GM19328 (cell line): ENCODE results near the gene GCLC.
"Not testable (repeated sequence)": the region's sequence is repeated elsewhere in the genome, so short reads cannot be mapped to it uniquely, and the experiment has no call there.

Experiments used
- ATAC-seq: cut with Tn5 transposase; IDR thresholded peaks from one replicate; pipeline ENCODE4 v1.9.1; 2021; ENCODE audit warnings: mild to moderate bottlenecking, moderate library complexity; ENCODE audit not compliant: unreplicated experiment

GCLC gene

GRCh38 chr6:53495506-53496499, 49.1 kb downstream of the GCLC start:
- no peak for ATAC-seq

GRCh38 chr6:53494076-53494475, 50.8 kb downstream of the GCLC start:
- ATAC-seq = no peak

GRCh38 chr6:53493635-53494025, 51.3 kb downstream of the GCLC start:
- ATAC-seq = no peak

GRCh38 chr6:53492860-53493634, 51.9 kb downstream of the GCLC start:
- ATAC-seq = no peak

- no peak for ATAC-seq
Measured at GRCh38 chr6:53487080-53487479, 57.8 kb downstream of the GCLC start.

GRCh38 chr6:53486679-53487078, 58.2 kb downstream of the GCLC start:
- ATAC-seq = no peak

- ATAC-seq = no peak
Measured at GRCh38 chr6:53484476-53485280, 60.2 kb downstream of the GCLC start.

- ATAC-seq = no peak
Measured at GRCh38 chr6:53483423-53484353, 61.2 kb downstream of the GCLC start.

GRCh38 chr6:53481323-53481722, 63.6 kb downstream of the GCLC start:
- ATAC-seq = no peak

- not testable (repeated sequence) for ATAC-seq
Measured at GRCh38 chr6:53480774-53481173, 64.1 kb downstream of the GCLC start.

- no peak for ATAC-seq
Measured at GRCh38 chr6:53479871-53480270, 65.0 kb downstream of the GCLC start.

GRCh38 chr6:53476964-53477363, 67.9 kb downstream of the GCLC start:
- no peak for ATAC-seq

- ATAC-seq = no peak
Measured at GRCh38 chr6:53474010-53474409, 70.9 kb downstream of the GCLC start.

GRCh38 chr6:53469163-53469562, 75.7 kb downstream of the GCLC start:
- ATAC-seq = no peak

- no peak for ATAC-seq
Measured at GRCh38 chr6:53466257-53466656, 78.6 kb downstream of the GCLC start.

- no peak for ATAC-seq
Measured at GRCh38 chr6:53465732-53466131, 79.2 kb downstream of the GCLC start.

- ATAC-seq = no peak
Measured at GRCh38 chr6:53464927-53465460, 79.9 kb downstream of the GCLC start.

- ATAC-seq = no peak
Measured at GRCh38 chr6:53464483-53464882, 80.4 kb downstream of the GCLC start.

GRCh38 chr6:53461696-53462095, 83.2 kb downstream of the GCLC start:
- ATAC-seq = no peak
